HepG2 (cell line): ENCODE data around the gene VSTM1. TPM values are rescaled to one million over a fixed set of nuclear protein-coding genes. Genes with fewer than 3 reads are reported as not detected.

Source experiments
- ATAC-seq: fragments of 200-7000 bp; cut with Tn5 transposase; 3 replicates; pipeline ENCODE4 v1.9.1; 2020; ENCODE audit warnings: mild to moderate bottlenecking, moderate library complexity
- BruUV-seq: library from RNA; stranded (reverse); fragments of 400-500 nt; replicated peaks from 2 replicates; lab custom pipeline; 2021; lab: Mats Ljungman, UMichigan
- CTCF ChIA-PET: fragments of 300-600 bp; formaldehyde crosslinking; extraction: SDS; loops from one replicate; lab custom pipeline; 2021; ENCODE audit warnings: low total read pairs, inconsistent platforms, low intra/inter-chr PET ratio; lab: Yijun Ruan, JAX
- POLR2A ChIA-PET: fragments of 350-600 bp; sonication (Branson Sonifier 250); formaldehyde crosslinking; loops from one replicate; lab custom pipeline; 2020; ENCODE audit warnings: antibody characterized with exemption, inconsistent platforms; lab: Yijun Ruan, JAX
- DNase-seq: peaks from one replicate; pipeline ENCODE4 v3.0.0-alpha.2; 2015; ENCODE audit warnings: low spot score
- FAIRE-seq: peaks from 3 replicates; lab custom pipeline; 2011; peaks lifted over from hg19 to GRCh38; lab: Jason Lieb, UNC
- H2AFZ ChIP-seq: one replicate; pipeline ENCODE4 v1.6.1; 2011; ENCODE audit warnings: low read length, inconsistent platforms
- H3K27ac ChIP-seq: fragments of 300-600 bp; 3 replicates; pipeline ENCODE4 v1.8.0; 2011; ENCODE audit warnings: mixed run types, mild to moderate bottlenecking, mixed read lengths, low read length, inconsistent platforms; ENCODE audit not compliant: insufficient read depth; ENCODE audit errors: extremely low read length
- H3K27me3 ChIP-seq, 2 experiments: fragments of 200-600 bp in 1 of 2; 2 replicates in 1 of 2; 3 replicates in 1 of 2; pipeline versions ENCODE4 v1.6.0 to v1.8.0; 2011; ENCODE audit warnings: low read length in 2 of 2, mild to moderate bottlenecking in 2 of 2, moderate library complexity in 2 of 2, inconsistent platforms in 1 of 2; ENCODE audit not compliant: insufficient read depth in 2 of 2, control insufficient read depth in 1 of 2
- H3K36me3 ChIP-seq, 2 experiments: fragments of 200-600 bp in 1 of 2; replicated peaks in 1 of 2; 2 replicates in 1 of 2; 3 replicates in 1 of 2; pipeline versions ENCODE4 v1.5.1 to v1.8.0; 2011; ENCODE audit warnings: low read length in 2 of 2, inconsistent platforms in 1 of 2; ENCODE audit not compliant: insufficient read depth in 2 of 2, control insufficient read depth in 1 of 2
- H3K4me1 ChIP-seq: 2 replicates; pipeline ENCODE4 v1.5.1; 2012; ENCODE audit warnings: low read length, inconsistent platforms; ENCODE audit not compliant: insufficient read depth
- H3K4me2 ChIP-seq: 2 replicates; pipeline ENCODE4 v1.6.0; 2011; ENCODE audit warnings: low read depth, low read length, inconsistent platforms
- H3K4me3 ChIP-seq, 3 experiments: fragments of 200-600 bp in 1 of 3; sonication (generic), shearing (Covaris generic) in 1 of 3; replicated peaks in 1 of 3; 2 replicates each; pipeline ENCODE4 v1.5.1; 2011 to 2016; ENCODE audit warnings: low read length in 3 of 3, inconsistent platforms in 2 of 3, low read depth in 2 of 3, mild to moderate bottlenecking in 2 of 3, control low read depth in 1 of 3, mixed read lengths in 1 of 3; ENCODE audit not compliant: insufficient read depth in 1 of 3
- H3K79me2 ChIP-seq: one replicate; pipeline ENCODE4 v1.6.1; 2011; ENCODE audit warnings: low read length, inconsistent platforms; ENCODE audit not compliant: insufficient read depth
- H3K9ac ChIP-seq: 2 replicates; pipeline ENCODE4 v1.6.0; 2011; ENCODE audit warnings: mild to moderate bottlenecking, low read depth, low read length, inconsistent platforms; ENCODE audit not compliant: insufficient read depth
- H3K9me3 ChIP-seq: 2 replicates; pipeline ENCODE4 v1.5.1; 2012; ENCODE audit warnings: mild to moderate bottlenecking, low read length
- H4K20me1 ChIP-seq: 2 replicates; pipeline ENCODE4 v1.6.0; 2011; ENCODE audit warnings: inconsistent platforms, mild to moderate bottlenecking, low read length, moderate library complexity; ENCODE audit not compliant: insufficient read depth
- ARNTL ChIP-seq: sonication (generic); formaldehyde crosslinking; IDR thresholded peaks from 2 replicates; pipeline ENCODE4 v1.4.0; 2020; ENCODE audit warnings: mild to moderate bottlenecking, missing genetic modification reagents
- BATF2 ChIP-seq: sonication (generic); formaldehyde crosslinking; IDR thresholded peaks from 2 replicates; pipeline ENCODE4 v1.8.0; 2022; ENCODE audit warnings: mild to moderate bottlenecking, missing genetic modification reagents, moderate library complexity
- E2F1 ChIP-seq: sonication (generic); formaldehyde crosslinking; IDR thresholded peaks from 2 replicates; pipeline ENCODE4 v1.5.0; 2020; ENCODE audit warnings: missing genetic modification reagents
- HNF4A ChIP-seq: sonication (generic); formaldehyde crosslinking; IDR thresholded peaks from 2 replicates; pipeline ENCODE4 v1.4.0; 2020; ENCODE audit warnings: missing genetic modification reagents
- MIXL1 ChIP-seq: IDR thresholded peaks from 2 replicates; pipeline ENCODE4 v1.6.1; 2016
- PHB2 ChIP-seq: fragments of 450-650 bp; IDR thresholded peaks from 2 replicates; pipeline ENCODE4 v1.6.1; 2018; ENCODE audit not compliant: partially characterized antibody
- PITX1 ChIP-seq: sonication (generic); formaldehyde crosslinking; IDR thresholded peaks from 2 replicates; pipeline ENCODE4 v1.5.1; 2020; ENCODE audit warnings: mild to moderate bottlenecking, missing genetic modification reagents
- SMAD1 ChIP-seq: sonication (generic); formaldehyde crosslinking; IDR thresholded peaks from 2 replicates; pipeline ENCODE4 v1.4.0; 2020; ENCODE audit warnings: missing genetic modification reagents, low read depth, mild to moderate bottlenecking, borderline replicate concordance
- TBX2 ChIP-seq: sonication (generic); formaldehyde crosslinking; IDR thresholded peaks from 2 replicates; pipeline ENCODE4 v1.5.0; 2020; ENCODE audit warnings: missing genetic modification reagents, mild to moderate bottlenecking, borderline replicate concordance
- TEAD3 ChIP-seq: optimal IDR thresholded peaks from 2 replicates; pipeline ENCODE3; 2016; ENCODE audit warnings: borderline replicate concordance
- XRCC5 ChIP-seq: fragments of 200-400 bp; formaldehyde crosslinking; optimal IDR thresholded peaks from 2 replicates; pipeline ENCODE3; 2017; ENCODE audit warnings: mild to moderate bottlenecking, low read length
- ZHX1 ChIP-seq: sonication (generic); formaldehyde crosslinking; IDR thresholded peaks from 2 replicates; pipeline ENCODE4 v1.8.1; 2022; ENCODE audit warnings: low read depth, mild to moderate bottlenecking, missing genetic modification reagents
- ZNF121 ChIP-seq: sonication (generic); formaldehyde crosslinking; IDR thresholded peaks from 2 replicates; pipeline ENCODE4 v1.5.0; 2020; ENCODE audit warnings: mild to moderate bottlenecking, missing genetic modification reagents
- ZNF251 ChIP-seq: sonication (generic); formaldehyde crosslinking; IDR thresholded peaks from 2 replicates; pipeline ENCODE4 v1.9.0; 2021; ENCODE audit warnings: mild to moderate bottlenecking, missing genetic modification reagents
- ZNF275 ChIP-seq: sonication (generic); formaldehyde crosslinking; IDR thresholded peaks from 2 replicates; pipeline ENCODE4 v1.8.0; 2022; ENCODE audit warnings: missing genetic modification reagents, mild to moderate bottlenecking, inconsistent platforms, borderline replicate concordance
- ZNF639 ChIP-seq: conservative IDR thresholded peaks from 2 replicates; pipeline ENCODE4 v1.6.1; 2018; ENCODE audit warnings: missing genetic modification reagents
- ZNF781 ChIP-seq: sonication (generic); formaldehyde crosslinking; IDR thresholded peaks from 2 replicates; pipeline ENCODE4 v1.5.1; 2020; ENCODE audit warnings: borderline replicate concordance, mild to moderate bottlenecking, missing genetic modification reagents; ENCODE audit errors: not compliant biosample characterization
- ZNF841 ChIP-seq: sonication (generic); formaldehyde crosslinking; IDR thresholded peaks from 2 replicates; pipeline ENCODE4 v1.8.1; 2023; ENCODE audit warnings: missing genetic modification reagents, borderline replicate concordance
- WGBS: methylation state at CpG from one replicate; pipeline ENCODE4 v1.1.6; 2017; ENCODE audit warnings: low lambda C conversion rate; 5-methylcytosine and 5-hydroxymethylcytosine counted together
- in situ Hi-C: cut with HindIII; loops from 2 replicates; pipeline ENCODE4 v1.10.0; 2017; ENCODE audit warnings: low pct_unique_long_range_greater_than_20kb; ENCODE audit not compliant: extremely low pct_ligation_motif_present
- intact Hi-C: fragments of 100-400 bp; cut with micrococcal nuclease; formaldehyde crosslinking; loops from one replicate; pipeline ENCODE4 v1.10.0; 2022; ENCODE audit not compliant: unreplicated experiment
- polyA plus RNA-seq, 8 experiments: library from polyadenylated mRNA; depleted of rRNA in 3 of 8; stranded (reverse) in 7 of 8; unstranded in 1 of 8; fragments of >200 nt; fragmentation: Illumina TruSeq in 4 of 8; extraction: Trizol in 4 of 8; gene quantifications; 2 replicates each; pipeline versions ENCODE4 v1.2.1 to v1.2.3, GENCODE V29; 2011 to 2016; ENCODE audit warnings: low read depth in 4 of 8, missing spikeins in 1 of 8, mixed read lengths in 1 of 8; ENCODE audit not compliant: insufficient read depth in 1 of 8
- total RNA-seq, 5 experiments: library from RNA; depleted of rRNA; stranded (reverse); fragments of >200 nt; fragmentation: Illumina TruSeq; extraction: Trizol; gene quantifications; 2 replicates each; pipeline ENCODE4 v1.2.3, GENCODE V29; 2016; ENCODE audit warnings: low read depth in 1 of 5

The VSTM1 gene
- total and polyA plus RNA-seq, 2 of the 13 experiments (the other 11 are each of a cell fraction or from before 2014, with no cell fraction given), result not detected

GRCh38 chr19:54021932-54022331 lies 41.8 kb downstream of the VSTM1 start:
- in situ Hi-C loops, result loop anchor here (10.0 kb wide), 2 partner anchors 117 to 217 kb away; partner anchors contain the start of gene CACNG7
- TF ChIP-seq PHB2 (no peak), PITX1 (CRISPR knock-in tag) (no peak), MIXL1 (no peak), ZNF251 (CRISPR knock-in tag) (no peak), XRCC5 (no peak), ZNF121 (no peak), ZNF841 (CRISPR knock-in tag) (no peak), TEAD3 (CRISPR knock-in tag) (peak; percentile 13), BATF2 (CRISPR knock-in tag) (no peak), ZNF275 (CRISPR knock-in tag) (no peak), SMAD1 (no peak), ZNF781 (CRISPR knock-in tag) (no peak), E2F1 (CRISPR knock-in tag) (no peak), ZNF639 (CRISPR knock-in tag) (no peak), TBX2 (CRISPR knock-in tag) (0 out of 2 replicates have a peak, but pooled peaks have one; percentile 15), HNF4A (CRISPR knock-in tag) (peak; percentile 49), ARNTL (CRISPR knock-in tag) (no peak), ZHX1 (CRISPR knock-in tag) (no peak)

More at GRCh38 chr19:54021932-54022331, 41.8 kb downstream of the VSTM1 start:
- Histone ChIP-seq H3K4me2 (peak overlapping the region; percentile 77), H3K79me2 (no peaks in the 10 kb centered on the region), H4K20me1 (no peaks in the 10 kb centered on the region), H3K4me3 (peak overlapping the region in 2 of 3 experiments; percentile 21 to 43; a peak in 3 of 6 replicates), H3K9me3 (no peaks in the 10 kb centered on the region), H3K36me3 (no peaks in the 10 kb centered on the region), H3K4me1 (peaks cover 43% of the 10 kb centered on the region), H3K27ac (no peak overlapping the region), H3K9ac (no peak overlapping the region), H3K27me3 (peaks cover 2 to 3% of the 10 kb centered on the region in 2 experiments; a peak in 1 of 5 replicates), H2AFZ (no peak overlapping the region)
- no TSS peak for BruUV-seq
- intact Hi-C loops, result loop anchor here (5.0 kb wide), 2 partner anchors 115 to 230 kb away; partner anchors contain the start of gene CACNG7
- WGBS, result 15% methylated on average over 9 of the region's 13 CpGs
- ChIA-PET POLR2A (interaction anchor here (1.0 kb wide), 1 partner anchor 156 kb away, joined by 3 read pairs; no protein-coding TSS in a partner anchor), CTCF (interaction anchor here (1.2 kb wide), 1 partner anchor 180 kb away, joined by 3 read pairs; no protein-coding TSS in a partner anchor)
- ATAC-seq, result peak; percentile 60
- FAIRE-seq, result peak; percentile 61
- DNase-seq, result peak; percentile 52
